Smooth muscle cell (in vitro differentiated cells): ENCODE data around the gene GNG13. TPM values are rescaled to one million over a fixed set of nuclear protein-coding genes. Genes with fewer than 3 reads are reported as not detected.

Source experiments
- DNase-seq: peaks from one replicate; lab custom pipeline; 2025; ENCODE audit not compliant: unreplicated experiment; lab: John Stamatoyannopoulos, UW
- H2AFZ ChIP-seq: fragments of 200-600 bp; sonication (generic); 2 replicates; pipeline ENCODE4 v1.6.0; 2016; ENCODE audit warnings: antibody characterized with exemption, low read depth, mild to moderate bottlenecking
- H3F3A ChIP-seq: fragments of 200-600 bp; sonication (generic); 2 replicates; pipeline ENCODE4 v1.6.0; 2017; ENCODE audit warnings: antibody characterized with exemption, low read depth
- H3K27ac ChIP-seq: fragments of 200-600 bp; sonication (generic); 2 replicates; pipeline ENCODE4 v1.5.1; 2016; ENCODE audit warnings: low read depth, mild to moderate bottlenecking
- H3K27me3 ChIP-seq: fragments of 200-600 bp; sonication (generic); 2 replicates; pipeline ENCODE4 v1.6.1; 2016; ENCODE audit warnings: low read depth, mild to moderate bottlenecking
- H3K36me3 ChIP-seq: fragments of 200-600 bp; sonication (generic); 2 replicates; pipeline ENCODE4 v1.5.1; 2016; ENCODE audit warnings: low read depth
- H3K4me1 ChIP-seq: fragments of 200-600 bp; sonication (generic); 2 replicates; pipeline ENCODE4 v1.5.1; 2016; ENCODE audit warnings: low read depth
- H3K4me2 ChIP-seq: fragments of 200-600 bp; sonication (generic); 2 replicates; pipeline ENCODE4 v1.6.0; 2016; ENCODE audit warnings: mild to moderate bottlenecking
- H3K4me3 ChIP-seq: fragments of 200-600 bp; sonication (generic); 2 replicates; pipeline ENCODE4 v1.5.1; 2016; ENCODE audit warnings: mild to moderate bottlenecking
- H3K79me2 ChIP-seq: fragments of 200-600 bp; sonication (generic); 2 replicates; pipeline ENCODE4 v1.6.0; 2016; ENCODE audit warnings: low read depth, mild to moderate bottlenecking
- H3K9ac ChIP-seq: fragments of 200-600 bp; sonication (generic); 2 replicates; pipeline ENCODE4 v1.6.0; 2016; ENCODE audit warnings: low read depth
- H3K9me3 ChIP-seq: fragments of 200-600 bp; sonication (generic); replicated peaks from 2 replicates; pipeline ENCODE4 v1.5.1; 2016; ENCODE audit warnings: low read depth
- H4K20me1 ChIP-seq: fragments of 200-600 bp; sonication (generic); 2 replicates; pipeline ENCODE4 v1.6.0; 2016; ENCODE audit warnings: low read depth
- WGBS: methylation state at CpG from one replicate; pipeline ENCODE4 v1.1.7; 2016; ENCODE audit warnings: low lambda C conversion rate; 5-methylcytosine and 5-hydroxymethylcytosine counted together
- polyA plus RNA-seq: library from polyadenylated mRNA; unstranded; fragments of >200 nt; fragmentation: Nextera tagmentation; extraction: Ambion mirVana; gene quantifications from 2 replicates; pipeline ENCODE4 v1.2.1, GENCODE V29; 2016
- total RNA-seq: library from RNA; depleted of rRNA; stranded (reverse); fragments of >200 nt; gene quantifications from 2 replicates; pipeline ENCODE4 v1.2.3, GENCODE V29; 2014
- TF ChIP-seq, protein P1 (sequence below): fragments of 200-600 bp; sonication (generic); IDR thresholded peaks from 2 replicates; pipeline ENCODE4 v1.5.1; 2017; ENCODE audit warnings: borderline replicate concordance, mild to moderate bottlenecking, antibody characterized with exemption; ENCODE audit not compliant: insufficient read depth, poor library complexity, severe bottlenecking

GNG13 gene
- total and polyA plus RNA-seq, 2 experiments from 2014 or later = not detected

- Histone ChIP-seq H4K20me1 (no peaks in the 10 kb centered on the region), H3K27me3 (no peaks in the 10 kb centered on the region), H3K27ac (no peak overlapping the region), H3K9ac (no peak overlapping the region), H3K4me3 (peak overlapping the region; percentile 49), H3K4me2 (peak overlapping the region; percentile 89), H3K79me2 (no peaks in the 10 kb centered on the region), H3K4me1 (peaks cover 5% of the 10 kb centered on the region), H3F3A (no peaks in the 10 kb centered on the region), H3K36me3 (no peaks in the 10 kb centered on the region), H2AFZ (peak overlapping the region; percentile 23), H3K9me3 (no peaks in the 10 kb centered on the region)
- TF ChIP-seq, protein P1, sequence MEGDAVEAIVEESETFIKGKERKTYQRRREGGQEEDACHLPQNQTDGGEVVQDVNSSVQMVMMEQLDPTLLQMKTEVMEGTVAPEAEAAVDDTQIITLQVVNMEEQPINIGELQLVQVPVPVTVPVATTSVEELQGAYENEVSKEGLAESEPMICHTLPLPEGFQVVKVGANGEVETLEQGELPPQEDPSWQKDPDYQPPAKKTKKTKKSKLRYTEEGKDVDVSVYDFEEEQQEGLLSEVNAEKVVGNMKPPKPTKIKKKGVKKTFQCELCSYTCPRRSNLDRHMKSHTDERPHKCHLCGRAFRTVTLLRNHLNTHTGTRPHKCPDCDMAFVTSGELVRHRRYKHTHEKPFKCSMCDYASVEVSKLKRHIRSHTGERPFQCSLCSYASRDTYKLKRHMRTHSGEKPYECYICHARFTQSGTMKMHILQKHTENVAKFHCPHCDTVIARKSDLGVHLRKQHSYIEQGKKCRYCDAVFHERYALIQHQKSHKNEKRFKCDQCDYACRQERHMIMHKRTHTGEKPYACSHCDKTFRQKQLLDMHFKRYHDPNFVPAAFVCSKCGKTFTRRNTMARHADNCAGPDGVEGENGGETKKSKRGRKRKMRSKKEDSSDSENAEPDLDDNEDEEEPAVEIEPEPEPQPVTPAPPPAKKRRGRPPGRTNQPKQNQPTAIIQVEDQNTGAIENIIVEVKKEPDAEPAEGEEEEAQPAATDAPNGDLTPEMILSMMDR = no peak
- WGBS = 56% methylated on average over 22 of the region's 22 CpGs
- no peak for DNase-seq
Observed at GRCh38 chr16:813916-814412, 13.4 kb upstream of the GNG13 start.

DNA sequence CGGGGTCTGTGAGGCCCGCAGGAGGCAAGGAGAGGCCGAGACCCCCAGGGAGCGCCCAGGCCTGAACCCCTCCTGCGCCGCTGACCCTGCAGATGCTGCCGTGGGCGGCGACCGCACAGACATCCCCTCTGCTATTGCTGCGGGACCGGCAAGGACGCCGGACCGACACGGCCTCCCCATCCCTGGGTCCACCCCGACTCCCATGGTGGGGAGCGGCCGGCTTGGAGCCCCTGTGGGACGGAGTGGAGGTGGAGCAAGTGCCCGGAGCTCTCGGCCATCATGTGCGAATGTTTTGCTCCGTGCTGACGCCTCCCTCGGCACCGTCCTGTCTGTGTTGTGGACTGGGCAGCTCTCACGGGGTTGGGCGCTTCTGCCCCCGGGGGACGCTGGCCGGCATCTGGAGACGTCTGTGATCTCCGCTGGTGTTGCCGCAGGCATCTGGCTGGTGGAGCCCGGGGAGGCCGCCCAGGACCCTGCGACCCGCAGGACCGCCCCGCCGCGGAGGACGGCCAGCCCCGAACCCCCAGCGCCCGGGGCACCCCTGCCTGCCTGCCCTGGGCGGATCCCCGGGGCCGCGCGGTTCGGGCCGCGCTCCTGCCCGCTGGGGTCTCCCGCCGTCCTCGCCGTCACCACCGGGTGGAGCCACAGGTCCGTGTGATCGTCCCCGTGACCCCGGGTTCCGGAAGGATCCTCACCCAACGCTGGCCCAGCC lies 12.8 kb upstream of the GNG13 start:
- Histone ChIP-seq H3K36me3 (no peaks in the 10 kb centered on the region), H4K20me1 (no peaks in the 10 kb centered on the region), H3K27ac (no peak overlapping the region), H3K79me2 (no peaks in the 10 kb centered on the region), H2AFZ (peak overlapping the region; percentile 23), H3K9ac (no peak overlapping the region), H3K4me1 (peaks cover 8% of the 10 kb centered on the region), H3K4me2 (peak overlapping the region; percentile 89), H3F3A (no peaks in the 10 kb centered on the region), H3K27me3 (no peaks in the 10 kb centered on the region), H3K4me3 (peak overlapping the region; percentile 49), H3K9me3 (no peaks in the 10 kb centered on the region)
- TF ChIP-seq, protein P1 = peak; percentile 78
- WGBS = 24% methylated on average over 58 of the region's 67 CpGs
- peak; percentile 34 for DNase-seq

GRCh38 chr16:808085-808386 lies 7.5 kb upstream of the GNG13 start:
- H3K27ac ChIP-seq = no peak overlapping the region
- H3F3A ChIP-seq = no peaks in the 10 kb centered on the region
- peak overlapping the region; percentile 64 for H3K9ac ChIP-seq

More at GRCh38 chr16:808085-808386, 7.5 kb upstream of the GNG13 start:
- H3K79me2 ChIP-seq = no peaks in the 10 kb centered on the region
- H3K36me3 ChIP-seq = no peaks in the 10 kb centered on the region
- TF ChIP-seq, protein P1 = no peak
- peak overlapping the region; percentile 100 for H3K4me2 ChIP-seq
- 21% methylated on average over 18 of the region's 19 CpGs for WGBS
- peak overlapping the region; percentile 78 for H3K4me3 ChIP-seq
- no peaks in the 10 kb centered on the region for H4K20me1 ChIP-seq
- H3K4me1 ChIP-seq = peaks cover 8% of the 10 kb centered on the region
- no peaks in the 10 kb centered on the region for H3K9me3 ChIP-seq
- H2AFZ ChIP-seq = peak overlapping the region; percentile 99
- DNase-seq = no peak
- H3K27me3 ChIP-seq = peaks cover 3% of the 10 kb centered on the region
